HepG2 (cell line): ENCODE results near the gene CRYGS. TPM values are rescaled to one million over a fixed set of nuclear protein-coding genes. Genes with fewer than 3 reads are reported as not detected.

ENCODE experiments used
- CREB1 ChIP-seq, 2 experiments: fragments of 450-650 bp in 1 of 2; IDR thresholded peaks; 2 replicates each; pipeline ENCODE4 v1.6.1; 2016 to 2017; ENCODE audit warnings: control low read depth in 1 of 2, mild to moderate bottlenecking in 1 of 2, missing compliant biosample characterization in 1 of 2, missing genetic modification characterization in 1 of 2
- GMEB2 ChIP-seq: IDR thresholded peaks from 2 replicates; pipeline ENCODE4 v1.6.1; 2016; ENCODE audit warnings: missing biosample characterization, missing genetic modification reagents, low read depth
- JUND ChIP-seq: sonication (generic); formaldehyde crosslinking; IDR thresholded peaks from 2 replicates; pipeline ENCODE4 v1.8.0; 2022; ENCODE audit warnings: mild to moderate bottlenecking, missing genetic modification reagents
- PRDM15 ChIP-seq: sonication (generic); formaldehyde crosslinking; IDR thresholded peaks from 2 replicates; pipeline ENCODE4 v1.4.0; 2020; ENCODE audit warnings: missing genetic modification reagents
- ZNF737 ChIP-seq: sonication (generic); formaldehyde crosslinking; IDR thresholded peaks from 2 replicates; pipeline ENCODE4 v1.5.0; 2020; ENCODE audit warnings: missing genetic modification reagents, mild to moderate bottlenecking, borderline replicate concordance
- polyA plus RNA-seq, 8 experiments: library from polyadenylated mRNA; depleted of rRNA in 3 of 8; stranded (reverse) in 7 of 8; unstranded in 1 of 8; fragments of >200 nt; fragmentation: Illumina TruSeq in 4 of 8; extraction: Trizol in 4 of 8; gene quantifications; 2 replicates each; pipeline versions ENCODE4 v1.2.1 to v1.2.3, GENCODE V29; 2011 to 2016; ENCODE audit warnings: low read depth in 4 of 8, missing spikeins in 1 of 8, mixed read lengths in 1 of 8; ENCODE audit not compliant: insufficient read depth in 1 of 8
- total RNA-seq, 5 experiments: library from RNA; depleted of rRNA; stranded (reverse); fragments of >200 nt; fragmentation: Illumina TruSeq; extraction: Trizol; gene quantifications; 2 replicates each; pipeline ENCODE4 v1.2.3, GENCODE V29; 2016; ENCODE audit warnings: low read depth in 1 of 5
- TF ChIP-seq, protein P1 (sequence below): sonication (generic); formaldehyde crosslinking; IDR thresholded peaks from 2 replicates; pipeline ENCODE4 v1.4.0; 2020; ENCODE audit warnings: mild to moderate bottlenecking, missing genetic modification reagents, borderline replicate concordance
- TF ChIP-seq, protein P2 (sequence below): sonication (generic); formaldehyde crosslinking; conservative IDR thresholded peaks from 2 replicates; pipeline ENCODE4 v1.8.0; 2022; ENCODE audit warnings: missing genetic modification reagents

CRYGS gene
- total and polyA plus RNA-seq, 2 of the 13 experiments (the other 11 are each of a cell fraction or from before 2014, with no cell fraction given): 2.1 to 6.7 TPM

DNA sequence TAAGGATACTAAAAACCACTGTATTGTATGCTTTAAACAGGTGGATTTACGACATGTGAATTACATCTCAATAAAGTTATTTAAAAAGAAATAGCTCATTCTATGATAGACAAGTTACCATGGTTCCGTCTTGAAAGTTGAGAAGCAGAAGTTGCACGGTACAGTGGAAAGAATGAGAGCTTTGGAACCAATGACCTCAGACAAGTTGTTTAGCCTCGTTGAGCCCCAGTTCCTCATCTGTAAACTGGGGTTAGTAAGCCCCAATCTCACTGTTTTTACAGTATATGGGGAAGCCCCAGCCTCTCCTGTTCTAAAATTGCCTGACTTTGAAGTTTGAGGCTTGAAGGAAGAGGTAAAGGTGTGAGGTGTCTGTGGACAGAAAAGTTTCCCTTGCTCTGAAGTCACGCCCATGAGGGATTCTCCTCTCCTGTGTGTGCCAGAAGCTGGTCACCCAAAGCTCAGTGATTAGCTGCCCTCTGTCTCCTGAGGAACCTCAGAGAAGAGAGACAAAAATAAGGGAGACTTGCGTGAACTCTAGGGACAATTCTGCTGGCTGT is 10.0 kb downstream of the CRYGS start (continued):
- TF ChIP-seq PRDM15 (CRISPR knock-in tag): no peak
- TF ChIP-seq, protein P1, sequence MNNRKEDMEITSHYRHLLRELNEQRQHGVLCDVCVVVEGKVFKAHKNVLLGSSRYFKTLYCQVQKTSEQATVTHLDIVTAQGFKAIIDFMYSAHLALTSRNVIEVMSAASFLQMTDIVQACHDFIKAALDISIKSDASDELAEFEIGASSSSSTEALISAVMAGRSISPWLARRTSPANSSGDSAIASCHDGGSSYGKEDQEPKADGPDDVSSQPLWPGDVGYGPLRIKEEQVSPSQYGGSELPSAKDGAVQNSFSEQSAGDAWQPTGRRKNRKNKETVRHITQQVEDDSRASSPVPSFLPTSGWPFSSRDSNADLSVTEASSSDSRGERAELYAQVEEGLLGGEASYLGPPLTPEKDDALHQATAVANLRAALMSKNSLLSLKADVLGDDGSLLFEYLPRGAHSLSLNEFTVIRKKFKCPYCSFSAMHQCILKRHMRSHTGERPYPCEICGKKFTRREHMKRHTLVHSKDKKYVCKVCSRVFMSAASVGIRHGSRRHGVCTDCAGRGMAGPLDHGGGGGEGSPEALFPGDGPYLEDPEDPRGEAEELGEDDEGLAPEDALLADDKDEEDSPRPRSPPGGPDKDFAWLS (CRISPR knock-in tag): no peak
- no peak for TF ChIP-seq GMEB2 (CRISPR knock-in tag)
- TF ChIP-seq, protein P2, sequence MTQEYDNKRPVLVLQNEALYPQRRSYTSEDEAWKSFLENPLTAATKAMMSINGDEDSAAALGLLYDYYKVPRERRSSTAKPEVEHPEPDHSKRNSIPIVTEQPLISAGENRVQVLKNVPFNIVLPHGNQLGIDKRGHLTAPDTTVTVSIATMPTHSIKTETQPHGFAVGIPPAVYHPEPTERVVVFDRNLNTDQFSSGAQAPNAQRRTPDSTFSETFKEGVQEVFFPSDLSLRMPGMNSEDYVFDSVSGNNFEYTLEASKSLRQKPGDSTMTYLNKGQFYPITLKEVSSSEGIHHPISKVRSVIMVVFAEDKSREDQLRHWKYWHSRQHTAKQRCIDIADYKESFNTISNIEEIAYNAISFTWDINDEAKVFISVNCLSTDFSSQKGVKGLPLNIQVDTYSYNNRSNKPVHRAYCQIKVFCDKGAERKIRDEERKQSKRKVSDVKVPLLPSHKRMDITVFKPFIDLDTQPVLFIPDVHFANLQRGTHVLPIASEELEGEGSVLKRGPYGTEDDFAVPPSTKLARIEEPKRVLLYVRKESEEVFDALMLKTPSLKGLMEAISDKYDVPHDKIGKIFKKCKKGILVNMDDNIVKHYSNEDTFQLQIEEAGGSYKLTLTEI (CRISPR knock-in tag): no peak
- no peak for TF ChIP-seq CREB1 (IDR thresholded peaks at IDR 0.05)
- TF ChIP-seq CREB1 (CRISPR knock-in tag; IDR thresholded peaks at IDR 0.05): no peak
- TF ChIP-seq JUND (CRISPR knock-in tag): no peak
- TF ChIP-seq ZNF737 (CRISPR knock-in tag): no peak
